ENCODE data around the gene TMEM94.
A peak's percentile ranks its signal among the peaks of the same experiment; 100 is the strongest.

Gene TMEM94

GRCh38 chr17:75459246-75459589 lies 2.8 kb downstream of the TMEM94 start:
- Histone ChIP-seq H4K20me1 (ENCODE audit: insufficient read depth, low read length) (no peaks in the 10 kb centered on the region), H3F3A (ENCODE audit: insufficient read depth, low read length) (no peaks in the 10 kb centered on the region), H3K4me1 (ENCODE audit: low read length) (peaks cover 9% of the 10 kb centered on the region; the same call in 1 of the 2 replicates), H3K4me2 (ENCODE audit: low read depth, low read length) (peak overlapping the region; percentile 5; the same call in 1 of the 2 replicates), H3K27me3 (replicated peaks; ENCODE audit: insufficient read depth, low read length) (no peaks in the 10 kb centered on the region), H3K9ac (ENCODE audit: low read length) (no peak overlapping the region), H3K4me3 (ENCODE audit: low read length) (no peak overlapping the region), H3K79me2 (ENCODE audit: low read length) (peaks cover 12% of the 10 kb centered on the region), H3K9me3 (replicated peaks; ENCODE audit: insufficient read depth, low read length) (no peaks in the 10 kb centered on the region), H2AFZ (ENCODE audit: low read length) (no peak overlapping the region), H3K27ac (ENCODE audit: low read length) (peak overlapping the region; percentile 61; the same call in 1 of the 2 replicates), H3K9me2 (replicated peaks; ENCODE audit: insufficient read depth, low read length) (no peaks in the 10 kb centered on the region), H3K36me3 (replicated peaks; ENCODE audit: insufficient read depth, low read length) (no peaks in the 10 kb centered on the region)
- TF ChIP-seq EZH2phosphoT487 (IDR thresholded peaks at IDR 0.05; ENCODE audit: low read length) (no peak), EZH2 (optimal IDR thresholded peaks at IDR 0.05; ENCODE audit: low read depth, low read length) (no peak), CTCF (IDR thresholded peaks at IDR 0.05; ENCODE audit: low read length) (no peak)
- DNase-seq = no peak

DNA sequence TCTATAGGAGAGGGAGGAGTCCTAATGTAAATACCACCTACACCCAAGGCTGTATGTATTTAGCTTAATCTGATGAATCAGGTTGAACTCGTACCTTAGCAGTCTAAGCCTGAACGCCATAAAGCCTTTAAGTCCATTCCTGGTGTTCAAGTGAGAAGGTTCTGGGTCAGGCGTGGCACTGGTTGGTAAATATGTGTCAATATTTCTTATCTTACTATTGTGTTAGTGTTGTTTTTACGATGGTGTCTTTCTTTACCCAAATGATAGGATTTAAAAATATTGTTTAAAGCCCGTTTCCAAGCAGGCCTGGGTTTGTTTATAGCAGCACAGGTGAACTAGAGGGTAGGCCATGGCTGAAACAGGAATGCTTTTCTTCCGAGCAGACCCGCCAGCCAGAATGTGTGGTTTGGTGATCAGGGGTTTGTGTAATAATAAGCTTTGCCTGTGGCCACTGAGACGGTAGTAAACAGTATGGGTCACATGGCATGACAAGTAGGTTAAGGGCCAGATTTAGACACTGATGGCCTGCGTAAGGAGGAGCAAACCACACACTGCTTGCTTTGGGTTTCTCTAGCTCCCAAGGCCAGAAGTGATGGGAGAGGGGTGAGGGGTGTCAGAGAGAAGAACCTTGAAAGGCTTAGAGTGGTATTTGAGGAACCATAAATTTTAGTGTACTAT lies 3.3 kb downstream of the TMEM94 start:
- TF ChIP-seq CTCF (IDR thresholded peaks at IDR 0.05; ENCODE audit: low read length) = no peak
- no peak for TF ChIP-seq EZH2phosphoT487 (IDR thresholded peaks at IDR 0.05; ENCODE audit: low read length)
- no peak for TF ChIP-seq EZH2 (optimal IDR thresholded peaks at IDR 0.05; ENCODE audit: low read depth, low read length)
- no peak overlapping the region for H2AFZ ChIP-seq (ENCODE audit: low read length)
- H3K9me3 ChIP-seq (replicated peaks; ENCODE audit: insufficient read depth, low read length) = no peaks in the 10 kb centered on the region
- no peaks in the 10 kb centered on the region for H3F3A ChIP-seq (ENCODE audit: insufficient read depth, low read length)
- peaks cover 9% of the 10 kb centered on the region; the same call in 1 of the 2 replicates for H3K4me1 ChIP-seq (ENCODE audit: low read length)
- no peak overlapping the region; the same call in 1 of the 2 replicates for H3K9ac ChIP-seq (ENCODE audit: low read length)
- no peaks in the 10 kb centered on the region for H3K27me3 ChIP-seq (replicated peaks; ENCODE audit: insufficient read depth, low read length)
- no peaks in the 10 kb centered on the region for H4K20me1 ChIP-seq (ENCODE audit: insufficient read depth, low read length)
- peak overlapping the region; percentile 61; the same call in 1 of the 2 replicates for H3K27ac ChIP-seq (ENCODE audit: low read length)
- DNase-seq = peak; percentile 9
- no peaks in the 10 kb centered on the region for H3K9me2 ChIP-seq (replicated peaks; ENCODE audit: insufficient read depth, low read length)
- no peak overlapping the region for H3K4me3 ChIP-seq (ENCODE audit: low read length)
- peaks cover 12% of the 10 kb centered on the region for H3K79me2 ChIP-seq (ENCODE audit: low read length)
- H3K36me3 ChIP-seq (replicated peaks; ENCODE audit: insufficient read depth, low read length) = no peaks in the 10 kb centered on the region
- H3K4me2 ChIP-seq (ENCODE audit: low read depth, low read length) = peak overlapping the region; percentile 5; the same call in 1 of the 2 replicates

- Histone ChIP-seq H3K4me1 (ENCODE audit: low read length) (peaks cover 9% of the 10 kb centered on the region; the same call in 1 of the 2 replicates), H3K9ac (ENCODE audit: low read length) (no peak overlapping the region; the same call in 1 of the 2 replicates), H3K27me3 (replicated peaks; ENCODE audit: insufficient read depth, low read length) (no peaks in the 10 kb centered on the region), H3K79me2 (ENCODE audit: low read length) (peaks cover 12% of the 10 kb centered on the region), H4K20me1 (ENCODE audit: insufficient read depth, low read length) (no peaks in the 10 kb centered on the region), H3F3A (ENCODE audit: insufficient read depth, low read length) (no peaks in the 10 kb centered on the region), H3K4me2 (ENCODE audit: low read depth, low read length) (peak overlapping the region; percentile 5; the same call in 1 of the 2 replicates), H3K9me3 (replicated peaks; ENCODE audit: insufficient read depth, low read length) (no peaks in the 10 kb centered on the region), H3K27ac (ENCODE audit: low read length) (peak overlapping the region; percentile 61; the same call in 1 of the 2 replicates), H2AFZ (ENCODE audit: low read length) (no peak overlapping the region), H3K9me2 (replicated peaks; ENCODE audit: insufficient read depth, low read length) (no peaks in the 10 kb centered on the region), H3K4me3 (ENCODE audit: low read length) (no peak overlapping the region), H3K36me3 (replicated peaks; ENCODE audit: insufficient read depth, low read length) (no peaks in the 10 kb centered on the region)
- no peak for DNase-seq
- no peak for TF ChIP-seq EZH2phosphoT487 (IDR thresholded peaks at IDR 0.05; ENCODE audit: low read length)
- no peak for TF ChIP-seq EZH2 (optimal IDR thresholded peaks at IDR 0.05; ENCODE audit: low read depth, low read length)
- TF ChIP-seq CTCF (IDR thresholded peaks at IDR 0.05; ENCODE audit: low read length) = no peak
Observed at GRCh38 chr17:75460295-75460694, 3.9 kb downstream of the TMEM94 start.

All from MM.1S (cell line).